ACHN (cell line): ENCODE results near the gene PTPN3.

Experiments used
- DNase-seq: peaks from one replicate; pipeline ENCODE4 v3.0.0-alpha.2; 2015
- in situ Hi-C: cut with HindIII; loops from 2 replicates; pipeline ENCODE4 v1.10.0; 2017; ENCODE audit warnings: low sequenced_read_pairs, low pct_ligation_motif_present, low pct_unique_long_range_greater_than_20kb

Gene PTPN3

DNA sequence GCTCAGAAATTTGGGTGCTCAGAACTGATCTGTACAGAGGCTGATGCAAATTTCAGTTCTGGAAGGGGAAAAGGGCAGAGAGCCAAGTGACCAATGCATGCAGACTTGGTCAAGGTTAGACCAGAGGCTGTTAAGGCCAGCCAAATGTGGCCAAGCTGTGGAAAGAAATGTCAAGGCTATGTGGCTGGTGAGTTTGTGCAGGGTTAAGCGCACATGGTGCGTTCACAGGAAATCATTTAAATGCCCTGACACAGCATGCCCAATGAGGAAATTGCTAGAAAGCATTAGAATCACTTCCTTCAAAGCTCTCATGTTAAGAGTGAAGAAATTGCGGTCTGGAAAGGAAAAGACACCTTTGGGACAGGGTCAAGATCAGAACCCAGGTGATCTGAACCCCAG, 58.0 kb downstream of the PTPN3 start:
- DNase-seq = no peak
- in situ Hi-C loops = no loop called here

DNA sequence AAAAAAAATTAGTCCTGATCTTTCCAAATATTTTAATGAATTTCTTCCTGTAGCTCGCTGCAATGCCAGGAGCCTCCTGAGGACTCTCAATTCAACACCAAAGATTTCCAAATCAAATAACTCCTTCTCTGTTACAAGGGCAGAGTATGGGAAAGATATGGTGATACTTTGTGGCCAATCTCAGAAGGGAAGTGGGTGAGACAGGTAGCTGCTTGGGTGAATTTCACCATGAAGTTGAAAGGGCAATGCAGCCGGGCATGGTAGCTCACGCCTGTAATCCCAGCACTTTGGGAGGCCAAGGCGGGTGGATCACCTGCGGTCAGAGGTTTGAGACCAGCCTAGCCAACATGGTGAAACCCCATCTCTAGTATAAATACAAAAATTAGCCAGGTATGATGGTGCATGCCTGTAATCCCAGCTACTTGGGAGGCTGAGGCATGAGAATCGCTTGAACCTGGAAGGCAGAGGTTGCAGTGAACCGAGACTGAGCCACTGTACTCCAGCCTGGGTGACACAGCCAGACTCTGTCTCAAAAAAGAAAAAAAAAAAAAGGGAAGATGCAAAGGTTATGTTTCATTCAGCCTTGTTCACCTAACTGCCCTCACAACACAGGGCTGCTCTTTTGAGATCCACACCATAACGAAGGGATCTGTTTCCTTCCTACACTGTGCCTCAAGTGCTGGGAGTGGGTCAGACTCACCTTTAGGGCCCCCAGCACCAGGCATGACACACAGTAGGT, 58.6 kb downstream of the PTPN3 start:
- no peak for DNase-seq
- in situ Hi-C loops = no loop called here

DNA sequence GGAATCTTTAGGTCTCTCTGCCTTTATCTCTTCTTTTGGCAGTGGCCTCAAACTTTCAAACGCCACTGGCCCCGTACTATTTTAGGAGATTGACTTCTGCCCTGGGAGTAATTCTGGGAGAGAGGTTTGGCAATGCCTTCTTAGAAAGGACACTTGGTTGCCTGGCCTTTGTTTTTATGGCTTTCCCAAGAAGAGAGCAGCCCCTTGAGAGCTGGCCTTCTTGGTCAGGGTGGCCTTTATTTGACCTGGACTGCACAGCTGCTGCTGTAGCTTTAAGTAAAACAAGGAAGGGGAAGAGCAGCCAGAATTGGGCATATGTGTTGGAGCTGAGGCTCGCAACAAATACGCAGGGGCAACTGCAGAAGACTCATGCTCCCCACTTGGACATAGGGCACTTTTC, 60.8 kb downstream of the PTPN3 start:
- DNase-seq = no peak
- in situ Hi-C loops = no loop called here

DNA sequence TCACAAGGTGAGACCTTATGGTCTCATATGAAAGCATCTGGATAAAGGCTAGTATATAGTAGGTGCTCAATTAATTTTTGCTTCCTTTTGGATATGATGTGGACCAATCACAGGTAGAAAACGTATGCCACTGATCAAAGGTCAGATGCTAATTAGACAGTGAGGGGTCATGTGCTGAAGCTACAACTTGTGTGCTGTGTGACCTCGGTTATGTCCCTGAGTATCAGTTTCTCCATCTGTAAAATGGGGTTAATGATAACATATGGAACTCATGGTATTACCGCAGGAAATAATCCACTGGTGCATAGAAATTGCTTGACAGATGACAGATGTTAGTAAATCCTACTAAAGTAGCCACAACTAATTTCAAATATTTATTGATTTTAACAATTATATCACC, 62.0 kb downstream of the PTPN3 start:
- DNase-seq = no peak
- in situ Hi-C loops = no loop called here

DNA sequence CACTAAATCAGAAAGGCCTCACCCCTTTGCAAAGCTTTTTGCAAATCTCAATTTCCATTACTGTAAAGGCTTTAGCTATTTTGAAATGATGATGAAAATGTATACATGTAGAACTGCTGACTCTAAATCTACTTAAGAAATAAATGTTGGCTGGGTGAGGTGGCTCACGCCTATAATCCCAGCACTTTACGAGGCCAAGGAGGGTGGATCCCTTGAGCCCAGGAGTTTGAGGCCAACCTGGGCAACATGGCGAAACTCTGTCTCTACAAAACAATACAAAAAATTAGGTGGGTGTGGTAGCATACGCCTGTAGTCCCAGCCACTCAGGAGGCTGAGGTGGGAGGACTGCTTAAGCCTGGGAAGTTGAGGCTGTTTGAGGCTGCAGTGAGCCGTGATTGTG, 64.6 kb downstream of the PTPN3 start:
- DNase-seq = no peak
- in situ Hi-C loops = no loop called here

DNA sequence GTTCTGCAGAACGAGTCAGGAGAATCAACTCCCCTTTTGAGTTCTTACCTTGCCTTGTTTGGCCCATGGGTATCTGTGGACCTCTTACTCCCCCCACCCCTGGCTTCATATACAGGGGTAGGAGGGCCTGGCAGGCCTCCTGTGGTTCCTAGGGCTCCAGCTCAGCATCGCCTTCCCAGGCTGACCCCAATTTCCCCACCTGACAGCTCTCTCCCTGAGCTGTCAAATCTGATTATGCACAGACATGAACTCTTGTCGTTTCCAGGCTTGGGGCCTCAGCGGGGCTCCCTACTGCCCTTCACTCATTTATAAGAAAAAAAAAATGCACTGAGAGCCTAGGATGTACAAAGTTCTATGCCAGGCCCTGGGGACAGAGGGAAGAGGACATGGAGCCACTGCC, 67.9 kb downstream of the PTPN3 start:
- DNase-seq = no peak
- in situ Hi-C loops = no loop called here

DNA sequence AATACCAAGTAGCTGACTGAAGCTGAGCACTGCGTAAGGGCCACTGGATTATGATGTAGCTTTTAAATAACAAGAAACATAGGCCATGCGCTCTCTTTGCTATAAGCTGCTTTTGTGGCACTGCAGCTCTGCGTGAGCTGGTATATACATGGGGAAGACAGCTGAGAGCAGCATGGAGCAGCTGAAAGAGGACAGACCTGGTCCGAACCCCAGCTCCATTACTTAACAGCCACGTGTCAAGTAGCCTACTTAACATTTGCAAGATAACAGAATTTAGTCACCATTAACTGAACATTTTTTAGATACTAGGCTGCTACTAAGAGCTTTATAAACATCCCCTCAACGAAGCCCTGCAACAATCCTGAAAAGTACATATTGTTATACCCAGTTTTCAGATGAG, 69.3 kb downstream of the PTPN3 start:
- in situ Hi-C loops = no loop called here
- DNase-seq = no peak

DNA sequence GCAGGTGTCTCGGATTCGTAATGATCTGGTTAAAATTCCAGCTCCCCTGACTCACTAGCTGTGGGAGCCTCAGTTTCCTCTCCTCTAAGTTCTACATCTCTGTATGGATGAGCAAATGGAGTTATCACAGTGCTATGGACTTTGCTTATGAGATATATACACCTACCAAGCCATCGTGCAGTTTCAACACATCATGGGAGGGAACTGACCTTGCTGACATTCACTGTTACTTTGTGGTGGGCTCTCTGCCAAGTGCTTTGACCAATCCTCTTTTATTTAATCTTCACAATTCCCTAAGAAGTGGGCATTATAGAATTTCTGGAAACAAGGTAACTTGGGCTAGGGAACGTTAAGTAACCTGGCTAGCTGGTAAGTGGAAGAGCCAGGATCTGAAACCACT, 70.2 kb downstream of the PTPN3 start:
- no peak for DNase-seq

DNA sequence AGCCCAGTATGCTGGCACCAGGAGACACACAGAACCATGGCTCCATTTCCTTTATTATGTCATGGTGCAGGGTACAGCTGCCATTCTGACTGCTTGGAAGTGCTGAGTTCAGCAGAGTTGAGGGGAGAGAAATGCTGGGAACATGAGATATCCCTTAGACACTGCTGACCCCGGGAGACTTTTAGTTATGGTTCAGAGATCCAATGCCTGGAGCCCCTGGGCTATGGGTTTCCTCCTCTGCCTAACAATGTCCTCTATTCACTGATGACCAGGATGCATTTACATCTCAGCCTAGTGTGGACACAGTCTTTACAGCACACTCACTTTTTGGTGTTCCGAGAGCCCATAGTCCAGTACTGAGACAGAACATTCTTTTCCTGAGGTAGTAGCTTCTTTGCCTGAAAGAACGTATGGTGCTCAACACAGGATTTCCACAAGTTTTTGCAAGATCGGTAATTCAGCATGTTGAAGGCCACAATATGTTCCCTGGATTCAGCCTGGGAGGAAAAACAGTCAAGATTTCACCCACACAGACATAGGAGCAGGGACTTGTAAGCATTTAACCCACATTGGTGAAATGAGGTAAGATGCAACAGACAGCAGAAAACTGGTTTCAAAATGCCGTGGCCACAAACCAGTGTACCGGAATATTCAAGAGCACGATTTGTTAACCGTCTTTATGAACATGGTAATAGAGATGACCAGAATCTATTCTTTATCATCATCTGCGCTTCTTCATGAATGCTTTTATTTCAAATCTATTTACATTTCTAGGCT, 71.3 kb downstream of the PTPN3 start:
- no peak for DNase-seq
- in situ Hi-C loops = no loop called here

More for the DNA sequence above, 70.2 kb downstream of the PTPN3 start:
- in situ Hi-C loops = no loop called here

DNA sequence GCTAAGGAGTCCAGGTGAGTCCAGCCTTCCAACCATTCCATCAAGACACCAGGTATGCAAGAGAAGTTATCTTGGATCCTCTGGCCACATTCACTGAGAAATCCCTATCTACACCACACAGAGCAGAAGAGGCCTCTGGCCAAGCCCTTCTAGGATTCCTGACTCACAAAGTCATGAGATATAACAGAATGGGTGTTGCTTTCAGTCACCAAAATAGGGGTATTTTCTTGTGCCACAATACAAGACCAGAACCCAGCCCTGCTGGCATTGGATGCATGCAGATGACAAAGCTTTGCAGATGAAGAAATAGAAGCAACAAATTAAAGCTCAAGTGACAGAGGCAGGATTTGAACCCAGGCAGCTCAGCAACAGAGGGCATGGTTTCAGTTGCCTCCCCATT, 73.5 kb downstream of the PTPN3 start:
- no peak for DNase-seq
- in situ Hi-C loops = no loop called here

DNA sequence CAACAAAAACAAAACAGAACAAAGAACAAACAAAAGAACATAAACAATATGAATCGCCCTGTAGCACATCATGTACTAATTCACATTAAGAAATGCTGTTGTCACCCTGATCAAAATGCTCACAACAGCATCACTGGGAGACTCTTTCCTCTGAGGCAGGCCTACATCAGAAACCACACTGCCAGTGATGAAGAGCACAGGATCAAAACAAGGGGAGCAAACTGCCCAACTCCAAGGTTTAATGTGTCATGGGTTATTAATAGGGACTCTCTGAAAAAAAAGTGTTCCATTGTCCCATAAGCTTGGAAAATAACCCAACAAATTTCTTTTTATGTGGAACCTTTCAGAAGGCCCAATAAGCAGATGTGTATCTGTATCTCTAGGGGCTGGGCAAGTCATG, 74.2 kb downstream of the PTPN3 start:
- in situ Hi-C loops = no loop called here
- DNase-seq = no peak

DNA sequence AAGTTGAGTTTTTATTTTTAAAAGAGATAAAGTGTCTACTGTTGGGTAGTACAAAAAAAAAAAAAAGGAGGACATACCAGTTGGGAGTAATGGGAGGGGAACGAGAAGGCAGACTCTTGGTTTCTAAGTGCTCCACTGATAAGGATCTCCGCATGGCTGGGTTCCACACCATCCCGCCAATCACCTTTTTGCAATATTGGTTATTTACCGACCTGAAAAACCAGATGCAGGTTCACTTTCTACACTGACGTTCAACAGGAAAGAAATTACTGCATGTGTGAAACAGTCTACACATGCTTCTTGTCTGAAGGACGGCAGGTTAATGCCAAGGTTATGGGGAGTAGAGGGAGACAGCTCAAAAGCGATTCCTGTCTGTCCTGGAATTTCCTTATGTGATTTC, 75.5 kb downstream of the PTPN3 start:
- in situ Hi-C loops = no loop called here
- no peak for DNase-seq

DNA sequence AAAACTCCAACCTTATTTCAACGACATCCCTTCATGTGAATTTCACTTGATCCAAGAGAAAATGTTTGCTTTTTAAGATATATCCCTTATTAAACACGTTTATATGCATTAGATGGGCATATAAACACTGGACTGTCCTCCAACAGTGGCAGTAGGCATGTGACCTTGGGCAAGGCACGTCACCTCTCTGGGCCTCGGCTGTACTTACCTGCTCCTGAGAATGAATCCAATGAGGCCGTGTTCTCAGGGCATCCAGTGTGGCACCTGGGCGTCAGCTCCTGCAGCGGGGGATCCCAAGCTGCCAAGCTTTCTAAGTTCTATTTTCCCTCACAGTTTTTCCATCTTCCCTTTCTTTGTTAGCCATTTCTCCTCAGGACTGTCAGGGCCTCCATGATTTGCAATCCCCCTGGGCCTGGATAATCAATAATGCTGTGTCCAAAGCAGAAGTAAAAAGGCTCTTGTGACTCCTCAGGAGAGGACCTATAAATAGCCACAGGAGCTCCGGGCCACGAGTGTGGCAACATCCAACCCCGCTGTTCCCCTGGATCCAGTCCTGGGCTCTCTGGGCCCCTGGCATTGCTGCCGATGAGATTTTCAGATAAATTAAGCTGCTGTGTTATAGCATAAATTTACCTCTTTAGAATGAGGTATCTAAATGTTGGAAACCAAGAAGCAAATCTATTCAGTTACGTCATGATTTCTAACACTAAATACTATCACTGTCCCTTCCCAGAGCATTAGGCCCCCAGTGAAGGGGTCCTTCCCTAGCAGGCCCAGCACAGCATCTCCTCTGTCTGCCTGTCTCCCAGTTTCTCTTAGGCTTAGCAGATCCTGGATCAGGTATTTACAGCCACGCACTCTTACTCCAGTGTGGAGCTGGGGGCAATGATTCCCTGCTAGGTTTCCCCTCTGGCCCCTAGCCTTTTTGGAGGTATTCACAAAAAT, 76.8 kb downstream of the PTPN3 start:
- no peak for DNase-seq

DNA sequence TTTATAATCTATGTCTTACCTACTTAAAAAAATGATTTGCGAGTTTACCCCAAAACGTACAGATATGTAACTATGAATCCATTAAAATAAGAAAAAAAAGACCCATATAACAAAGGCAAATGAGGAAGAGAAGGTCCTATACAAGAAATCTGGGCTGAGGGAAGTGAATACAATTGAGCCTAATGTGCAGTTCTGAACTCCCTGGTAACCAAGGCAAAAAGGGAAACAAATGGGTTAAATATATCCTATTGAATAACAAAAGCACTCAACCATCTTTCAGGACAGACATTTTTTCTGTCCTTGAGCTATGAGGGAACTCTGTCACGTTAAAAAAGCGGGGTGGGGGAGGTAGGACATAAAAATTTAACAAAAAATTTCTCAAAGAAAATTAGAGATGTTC, 78.6 kb downstream of the PTPN3 start:
- DNase-seq = no peak
- in situ Hi-C loops = no loop called here

More for the DNA sequence above, 76.8 kb downstream of the PTPN3 start:
- in situ Hi-C loops = no loop called here

DNA sequence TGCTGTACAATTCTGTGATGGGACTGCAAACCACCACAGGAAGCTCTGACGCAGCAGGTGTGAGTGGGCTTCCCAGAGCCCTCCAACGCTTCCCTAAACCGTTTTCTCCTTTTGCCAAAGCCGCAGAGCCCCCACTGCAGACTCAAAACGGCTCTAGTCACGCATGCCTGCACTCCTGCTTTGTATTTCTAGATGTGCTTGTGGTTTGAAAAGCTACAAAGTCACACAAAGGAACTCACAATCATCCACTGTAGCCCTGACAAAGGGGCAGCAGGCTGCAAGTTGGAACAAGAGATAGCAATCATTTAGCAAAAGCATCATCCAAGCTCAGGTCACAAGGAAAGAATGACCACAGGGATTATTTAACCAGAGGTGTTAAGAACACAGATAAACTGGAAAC, 79.3 kb downstream of the PTPN3 start:
- DNase-seq = no peak
- in situ Hi-C loops = no loop called here

DNA sequence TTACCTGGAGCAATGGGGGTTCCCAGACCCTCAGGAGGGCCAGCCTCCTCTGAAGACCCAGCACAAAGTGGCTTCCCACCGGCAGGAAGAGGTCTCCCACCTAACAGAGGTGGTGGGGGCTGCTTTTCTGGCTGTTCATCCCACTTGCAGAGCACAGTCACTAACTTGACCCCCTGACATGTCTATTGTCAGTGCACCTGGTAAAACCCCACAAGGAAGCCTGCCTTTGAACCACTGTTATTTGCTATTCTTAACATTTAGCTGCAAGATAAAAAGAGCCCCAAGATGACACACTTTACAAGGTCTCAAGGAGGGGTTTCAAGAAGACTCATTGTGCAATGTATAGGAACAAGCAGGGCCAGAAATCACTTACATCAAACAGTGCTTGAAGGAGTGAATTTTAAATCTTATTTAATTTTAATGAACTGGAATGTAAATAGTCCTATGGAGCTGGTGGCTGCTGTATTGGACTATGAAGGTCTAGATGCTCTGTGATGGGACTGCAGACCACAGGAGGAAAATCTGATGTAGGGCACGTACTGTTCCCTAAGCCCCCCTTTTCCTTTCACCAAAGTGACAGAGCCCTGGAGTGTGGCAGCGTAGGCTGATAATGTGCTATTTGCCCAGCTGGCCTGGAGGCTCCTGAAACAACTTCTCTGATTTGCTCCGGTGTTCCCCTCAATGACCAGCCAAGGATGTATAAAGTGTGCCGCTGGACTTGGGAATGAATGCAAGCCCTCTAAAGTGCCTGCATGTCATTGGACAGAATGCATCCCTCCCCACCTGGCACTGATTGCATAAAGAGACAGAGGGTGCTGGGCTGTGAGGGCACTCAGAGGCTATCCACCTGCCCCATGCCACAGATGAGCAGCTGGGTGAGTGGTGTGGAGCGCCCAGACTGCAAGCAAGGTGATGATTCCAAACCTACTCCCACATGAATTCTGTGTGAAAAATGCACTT, 80.2 kb downstream of the PTPN3 start:
- no peak for DNase-seq
- in situ Hi-C loops = no loop called here

DNA sequence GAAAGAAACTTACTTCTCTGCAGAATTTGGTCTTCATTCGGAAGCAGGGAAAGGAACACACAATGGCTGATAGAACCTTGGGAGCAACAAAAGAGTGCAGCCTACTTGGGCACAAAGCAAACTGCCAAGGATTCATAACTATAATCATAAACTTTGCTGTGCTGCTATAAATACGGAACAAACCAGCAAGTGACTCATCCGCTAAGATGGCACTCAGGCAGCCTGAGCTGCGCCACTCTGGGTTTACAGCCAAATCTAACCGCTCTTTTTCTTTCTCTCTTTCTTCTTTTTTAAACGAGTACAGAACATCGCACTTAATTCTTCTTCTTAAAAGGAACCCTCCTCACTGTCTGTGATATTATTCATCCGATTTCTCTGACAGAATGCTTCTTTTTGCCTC, 81.1 kb downstream of the PTPN3 start:
- DNase-seq = no peak

DNA sequence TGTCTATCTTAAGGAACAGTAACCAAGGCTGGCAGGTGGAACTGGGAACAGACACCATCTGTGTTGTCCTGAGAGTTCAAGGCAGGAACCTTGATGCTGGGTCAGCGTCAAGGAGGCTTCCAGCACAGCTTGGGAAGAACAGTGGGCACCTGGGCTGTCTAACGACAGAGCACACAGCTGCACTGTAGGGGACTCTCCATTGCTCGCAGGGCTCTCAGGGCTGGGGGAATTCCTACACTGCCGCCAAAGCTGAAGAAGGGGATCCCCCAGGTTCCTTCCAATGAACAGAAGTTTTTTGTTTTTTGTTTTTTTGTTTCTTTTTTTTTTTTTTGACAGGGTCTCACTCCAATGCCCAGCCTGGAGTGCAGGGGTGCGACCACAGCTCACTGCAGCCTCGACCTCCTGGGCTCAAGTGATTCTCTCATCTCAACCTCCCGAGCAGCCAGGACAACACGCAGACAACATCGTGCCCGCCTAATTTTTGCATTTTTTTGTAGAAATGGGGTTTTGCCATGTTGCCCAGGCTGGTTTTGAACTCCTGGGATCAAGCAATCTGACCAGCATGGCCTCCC, 81.9 kb downstream of the PTPN3 start:
- in situ Hi-C loops = no loop called here
- no peak for DNase-seq

More for the DNA sequence above, 81.1 kb downstream of the PTPN3 start:
- in situ Hi-C loops = no loop called here
